ENCODE results near the gene DRC7. TPM values are rescaled to one million over a fixed set of nuclear protein-coding genes. Genes with fewer than 3 reads are reported as not detected.

The DRC7 gene
- total and polyA plus RNA-seq, 8 donors, result 0.28 to 2.4 (median 0.76) TPM

DNA sequence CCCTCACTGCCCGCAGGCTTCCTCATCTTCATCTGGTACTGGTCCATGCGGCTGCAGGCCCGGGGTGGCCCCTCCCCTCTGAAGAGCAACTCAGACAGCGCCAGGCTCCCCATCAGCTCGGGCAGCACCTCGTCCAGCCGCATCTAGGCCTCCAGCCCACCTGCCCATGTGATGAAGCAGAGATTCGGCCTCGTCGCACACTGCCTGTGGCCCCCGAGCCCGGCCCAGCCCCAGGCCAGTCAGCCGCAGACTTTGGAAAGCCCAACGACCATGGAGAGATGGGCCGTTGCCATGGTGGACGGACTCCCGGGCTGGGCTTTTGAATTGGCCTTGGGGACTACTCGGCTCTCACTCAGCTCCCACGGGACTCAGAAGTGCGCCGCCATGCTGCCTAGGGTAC lies 31.2 kb upstream of the DRC7 start:
- FAIRE-seq, result no peak
- TF ChIP-seq, protein P1, sequence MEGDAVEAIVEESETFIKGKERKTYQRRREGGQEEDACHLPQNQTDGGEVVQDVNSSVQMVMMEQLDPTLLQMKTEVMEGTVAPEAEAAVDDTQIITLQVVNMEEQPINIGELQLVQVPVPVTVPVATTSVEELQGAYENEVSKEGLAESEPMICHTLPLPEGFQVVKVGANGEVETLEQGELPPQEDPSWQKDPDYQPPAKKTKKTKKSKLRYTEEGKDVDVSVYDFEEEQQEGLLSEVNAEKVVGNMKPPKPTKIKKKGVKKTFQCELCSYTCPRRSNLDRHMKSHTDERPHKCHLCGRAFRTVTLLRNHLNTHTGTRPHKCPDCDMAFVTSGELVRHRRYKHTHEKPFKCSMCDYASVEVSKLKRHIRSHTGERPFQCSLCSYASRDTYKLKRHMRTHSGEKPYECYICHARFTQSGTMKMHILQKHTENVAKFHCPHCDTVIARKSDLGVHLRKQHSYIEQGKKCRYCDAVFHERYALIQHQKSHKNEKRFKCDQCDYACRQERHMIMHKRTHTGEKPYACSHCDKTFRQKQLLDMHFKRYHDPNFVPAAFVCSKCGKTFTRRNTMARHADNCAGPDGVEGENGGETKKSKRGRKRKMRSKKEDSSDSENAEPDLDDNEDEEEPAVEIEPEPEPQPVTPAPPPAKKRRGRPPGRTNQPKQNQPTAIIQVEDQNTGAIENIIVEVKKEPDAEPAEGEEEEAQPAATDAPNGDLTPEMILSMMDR (IDR thresholded peaks at IDR 0.05), result no peak
- Histone ChIP-seq H3K4me3 (no peak overlapping the region), H3K27me3 (no peaks in the 10 kb centered on the region), H3K27ac (no peak overlapping the region), H3K9me3 (no peaks in the 10 kb centered on the region), H3K4me1 (no peaks in the 10 kb centered on the region), H3K36me3 (peaks cover 0 to 43% (median 16%) of the 10 kb centered on the region in 3 donors)
- WGBS, 2 donors, result 87 to 91% methylated on average over 21 of the region's 21 CpGs
- ATAC-seq, result no peak
- intact Hi-C loops (cut with DNase I), result no loop called here
- DNase-seq, result peak in 1 of 6 donors; percentile 65

DNA sequence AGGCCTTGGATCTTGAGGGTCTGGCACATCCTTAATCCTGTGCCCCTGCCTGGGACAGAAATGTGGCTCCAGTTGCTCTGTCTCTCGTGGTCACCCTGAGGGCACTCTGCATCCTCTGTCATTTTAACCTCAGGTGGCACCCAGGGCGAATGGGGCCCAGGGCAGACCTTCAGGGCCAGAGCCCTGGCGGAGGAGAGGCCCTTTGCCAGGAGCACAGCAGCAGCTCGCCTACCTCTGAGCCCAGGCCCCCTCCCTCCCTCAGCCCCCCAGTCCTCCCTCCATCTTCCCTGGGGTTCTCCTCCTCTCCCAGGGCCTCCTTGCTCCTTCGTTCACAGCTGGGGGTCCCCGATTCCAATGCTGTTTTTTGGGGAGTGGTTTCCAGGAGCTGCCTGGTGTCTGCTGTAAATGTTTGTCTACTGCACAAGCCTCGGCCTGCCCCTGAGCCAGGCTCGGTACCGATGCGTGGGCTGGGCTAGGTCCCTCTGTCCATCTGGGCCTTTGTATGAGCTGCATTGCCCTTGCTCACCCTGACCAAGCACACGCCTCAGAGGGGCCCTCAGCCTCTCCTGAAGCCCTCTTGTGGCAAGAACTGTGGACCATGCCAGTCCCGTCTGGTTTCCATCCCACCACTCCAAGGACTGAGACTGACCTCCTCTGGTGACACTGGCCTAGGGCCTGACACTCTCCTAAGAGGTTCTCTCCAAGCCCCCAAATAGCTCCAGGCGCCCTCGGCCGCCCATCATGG lies 30.5 kb upstream of the DRC7 start:
- intact Hi-C loops (cut with DNase I), result no loop called here
- ATAC-seq (no peak), FAIRE-seq (no peak), DNase-seq (peak in 1 of 6 donors; percentile 55)
- H3K4me3 ChIP-seq, result no peak overlapping the region
- H3K27me3 ChIP-seq, result no peaks in the 10 kb centered on the region
- WGBS, 2 donors, result 91 to 94% methylated on average over 15 of the region's 15 CpGs
- no peaks in the 10 kb centered on the region for H3K4me1 ChIP-seq
- H3K9me3 ChIP-seq, result no peaks in the 10 kb centered on the region
- H3K27ac ChIP-seq, result no peak overlapping the region
- H3K36me3 ChIP-seq, result peaks cover 0 to 42% (median 13%) of the 10 kb centered on the region in 3 donors
- TF ChIP-seq, protein P1 (IDR thresholded peaks at IDR 0.05), result no peak

DNA sequence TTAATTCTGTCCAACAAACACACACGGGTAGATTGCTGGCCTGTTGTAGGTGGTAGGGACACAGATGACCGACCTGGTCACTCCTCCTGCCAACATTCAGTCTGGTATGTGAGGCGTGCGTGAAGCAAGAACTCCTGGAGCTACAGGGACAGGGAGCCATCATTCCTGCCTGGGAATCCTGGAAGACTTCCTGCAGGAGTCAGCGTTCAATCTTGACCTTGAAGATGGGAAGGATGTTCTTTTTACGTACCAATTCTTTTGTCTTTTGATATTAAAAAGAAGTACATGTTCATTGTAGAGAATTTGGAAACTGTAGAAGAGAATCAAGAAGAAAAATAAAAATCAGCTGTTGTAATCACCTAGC lies 30.0 kb upstream of the DRC7 start:
- H3K27ac ChIP-seq, result no peak overlapping the region
- H3K9me3 ChIP-seq, result no peaks in the 10 kb centered on the region
- 88% methylated on average over 6 of the region's 6 CpGs for WGBS, 2 donors
- ATAC-seq (no peak), FAIRE-seq (no peak), DNase-seq (no peak)
- H3K4me3 ChIP-seq, result no peak overlapping the region
- TF ChIP-seq, protein P1 (IDR thresholded peaks at IDR 0.05), result no peak
- H3K4me1 ChIP-seq, result no peaks in the 10 kb centered on the region
- intact Hi-C loops (cut with DNase I), result no loop called here
- peaks cover 0 to 41% (median 13%) of the 10 kb centered on the region in 3 donors for H3K36me3 ChIP-seq
- no peaks in the 10 kb centered on the region for H3K27me3 ChIP-seq

DNA sequence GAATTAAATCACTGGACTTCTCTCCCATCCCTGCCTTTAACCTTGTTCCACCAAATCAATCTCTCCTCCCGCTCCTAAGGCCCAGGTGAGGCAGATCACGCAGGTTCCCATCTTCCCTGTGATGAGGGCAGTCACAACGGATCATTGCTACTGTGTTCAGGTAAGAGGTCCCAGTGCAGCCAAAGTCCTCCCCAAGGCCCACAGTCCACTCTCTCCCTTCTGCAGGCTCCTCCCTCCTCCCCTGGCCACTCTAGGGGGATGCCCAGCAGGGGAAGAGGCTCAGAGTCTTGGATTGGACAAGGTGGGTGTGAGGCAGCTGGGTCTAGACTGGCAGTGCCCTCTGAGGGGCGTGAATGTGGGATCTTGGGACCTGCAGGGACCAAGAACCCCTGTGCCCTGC lies 29.1 kb upstream of the DRC7 start:
- Histone ChIP-seq H3K4me1 (no peaks in the 10 kb centered on the region), H3K27me3 (no peaks in the 10 kb centered on the region), H3K36me3 (peaks cover 0 to 32% (median 13%) of the 10 kb centered on the region in 3 donors), H3K9me3 (no peaks in the 10 kb centered on the region), H3K27ac (no peak overlapping the region), H3K4me3 (no peak overlapping the region)
- intact Hi-C loops (cut with DNase I), result no loop called here
- FAIRE-seq, result no peak
- no peak for DNase-seq
- 59 to 84% methylated on average over 3 to 4 of the region's 4 CpGs for WGBS, 2 donors
- no peak for ATAC-seq
- TF ChIP-seq, protein P1 (IDR thresholded peaks at IDR 0.05), result no peak

DNA sequence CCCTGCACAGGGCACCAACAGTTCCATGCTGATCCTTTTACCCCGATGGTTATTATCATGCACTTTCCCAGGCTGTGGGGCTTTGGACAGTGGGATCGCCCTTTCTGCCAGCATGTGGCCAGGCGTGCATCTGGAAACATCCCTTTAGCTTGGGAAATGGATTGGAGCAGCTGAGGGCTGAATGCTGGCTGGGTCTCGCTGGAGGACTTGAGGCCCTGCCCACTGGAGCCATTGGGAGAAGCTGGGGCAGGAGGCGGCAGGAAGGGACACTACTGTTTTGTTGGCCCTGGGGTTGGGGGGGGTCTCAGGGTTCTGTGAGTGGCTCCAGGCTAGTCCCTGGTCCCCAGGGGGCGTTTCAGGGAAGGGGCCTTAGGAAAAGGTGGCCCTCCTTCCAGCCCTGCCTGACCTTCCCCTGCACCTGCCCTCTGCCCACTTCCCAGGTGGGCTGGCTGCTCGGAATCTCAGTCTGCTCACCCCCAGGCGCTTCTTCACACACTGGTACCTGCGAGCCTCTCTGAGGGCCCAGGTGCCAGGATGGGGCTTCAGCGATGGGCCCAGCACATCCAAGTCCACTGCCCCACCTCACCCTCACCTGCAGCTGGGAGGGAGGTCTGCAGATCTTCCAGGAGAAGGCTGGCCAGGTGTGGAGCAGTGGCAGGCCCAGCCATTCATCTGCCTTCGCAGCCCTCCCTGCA lies 28.1 kb upstream of the DRC7 start:
- Histone ChIP-seq H3K4me3 (no peak overlapping the region), H3K4me1 (no peaks in the 10 kb centered on the region), H3K27me3 (no peaks in the 10 kb centered on the region), H3K36me3 (peaks cover 0 to 29% (median 12%) of the 10 kb centered on the region in 3 donors), H3K9me3 (no peaks in the 10 kb centered on the region), H3K27ac (no peak overlapping the region)
- no peak for FAIRE-seq
- peak in 1 of 6 donors; percentile 58 for DNase-seq
- intact Hi-C loops (cut with DNase I), result no loop called here
- WGBS, 2 donors, result 79 to 86% methylated on average over 11 of the region's 11 CpGs
- peak in 2 of 4 donors; percentile 4 to 9 for ATAC-seq
- TF ChIP-seq, protein P1 (IDR thresholded peaks at IDR 0.05), result no peak

Measured in pancreas (tissue), 10 donors.